ENCODE measurements around the gene EFCAB14.
"Not testable (repeated sequence)": the region's sequence is repeated elsewhere in the genome, so short reads cannot be mapped to it uniquely, and the experiment has no call there.

The EFCAB14 gene

DNA sequence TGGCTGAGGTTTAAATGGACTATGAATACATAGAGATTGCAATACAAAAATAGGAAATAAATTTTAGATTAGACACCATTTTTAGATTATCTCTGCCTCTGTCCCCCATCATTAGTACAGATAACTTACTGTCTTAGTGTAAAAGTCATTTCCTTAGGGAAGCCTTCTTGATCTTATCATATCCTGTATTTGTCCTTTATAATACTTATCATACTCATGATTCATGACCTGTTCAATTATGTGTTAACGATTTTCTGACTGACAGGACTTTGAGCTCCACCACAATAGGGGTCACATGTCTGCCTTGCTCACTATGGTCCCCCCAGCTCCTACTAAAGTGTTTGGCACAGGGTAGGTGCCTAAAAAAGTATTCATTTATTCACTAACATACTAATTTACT is 32.7 kb downstream of the EFCAB14 start:
- DNase-seq (ENCODE audit: low spot score), result no peak

DNA sequence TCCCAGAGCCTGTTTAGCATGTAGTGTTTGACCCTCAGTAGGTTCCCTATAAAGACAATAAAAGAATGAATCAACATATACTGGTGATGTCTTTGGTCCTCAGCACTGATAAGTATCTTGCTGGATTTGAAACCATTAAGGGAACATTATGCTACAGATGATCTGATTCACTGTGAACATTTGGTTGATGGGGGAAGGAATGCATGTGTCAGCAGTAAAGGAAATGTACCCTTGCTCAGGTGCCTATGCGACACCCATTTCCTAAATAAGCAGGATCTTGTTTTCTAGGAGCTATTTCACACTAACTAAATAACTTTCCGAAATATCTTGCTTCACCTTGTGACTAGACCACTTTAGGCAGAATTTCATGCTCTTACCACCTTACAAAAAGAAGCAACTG is 34.2 kb downstream of the EFCAB14 start:
- no peak for DNase-seq (ENCODE audit: low spot score)

DNA sequence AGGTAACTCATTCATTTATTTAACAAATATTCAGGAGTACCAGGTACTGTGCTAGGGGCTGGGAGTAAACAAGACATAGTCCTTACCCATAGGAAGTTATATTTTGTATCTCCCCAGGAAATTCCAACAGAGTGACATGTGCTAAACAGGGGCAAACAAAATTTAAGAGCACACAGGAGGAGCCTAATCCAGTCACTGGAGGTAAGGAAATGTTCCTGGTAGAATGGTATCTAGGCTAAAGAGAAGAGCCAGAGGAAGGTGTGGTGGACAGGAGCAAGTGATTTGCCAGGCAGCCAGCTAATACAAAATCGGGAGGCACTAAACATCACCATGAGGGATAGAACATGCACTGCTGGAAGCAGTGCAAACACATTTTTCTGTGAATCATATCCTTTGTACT is 36.9 kb downstream of the EFCAB14 start:
- DNase-seq (ENCODE audit: low spot score), result no peak

DNA sequence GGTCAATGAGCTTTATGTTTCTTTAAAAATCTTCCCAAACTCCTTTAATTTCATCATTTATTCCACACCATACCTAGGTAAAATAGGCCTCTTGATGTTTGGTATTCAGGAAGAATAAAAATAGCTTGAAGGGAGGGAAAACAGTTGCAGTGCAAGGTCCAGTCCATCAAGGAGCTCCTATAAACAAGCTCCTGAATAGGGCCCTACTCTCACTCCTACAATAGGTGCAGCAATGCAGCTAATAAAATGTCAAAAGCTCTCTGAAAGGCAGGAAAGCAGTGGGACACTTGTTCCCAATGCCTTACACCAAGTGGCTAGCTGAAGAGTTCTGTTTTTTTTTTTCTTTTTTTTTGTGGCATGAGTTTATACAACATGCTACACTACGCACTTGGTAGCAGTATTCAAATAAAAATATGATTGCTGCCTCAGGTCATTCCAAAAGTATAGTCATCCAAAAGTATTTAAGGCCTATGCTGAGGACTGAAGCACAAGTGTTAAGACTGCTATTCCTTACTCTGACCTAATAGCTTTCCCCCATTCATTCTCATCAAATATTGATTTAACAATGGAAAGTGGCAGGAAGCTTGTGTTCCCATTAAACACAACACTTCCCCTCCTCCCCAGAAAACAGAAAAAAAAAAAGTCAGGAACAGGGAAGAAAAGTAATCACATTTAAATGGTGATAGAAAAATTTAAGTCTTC is 37.4 kb downstream of the EFCAB14 start:
- no peak for DNase-seq (ENCODE audit: low spot score)

DNA sequence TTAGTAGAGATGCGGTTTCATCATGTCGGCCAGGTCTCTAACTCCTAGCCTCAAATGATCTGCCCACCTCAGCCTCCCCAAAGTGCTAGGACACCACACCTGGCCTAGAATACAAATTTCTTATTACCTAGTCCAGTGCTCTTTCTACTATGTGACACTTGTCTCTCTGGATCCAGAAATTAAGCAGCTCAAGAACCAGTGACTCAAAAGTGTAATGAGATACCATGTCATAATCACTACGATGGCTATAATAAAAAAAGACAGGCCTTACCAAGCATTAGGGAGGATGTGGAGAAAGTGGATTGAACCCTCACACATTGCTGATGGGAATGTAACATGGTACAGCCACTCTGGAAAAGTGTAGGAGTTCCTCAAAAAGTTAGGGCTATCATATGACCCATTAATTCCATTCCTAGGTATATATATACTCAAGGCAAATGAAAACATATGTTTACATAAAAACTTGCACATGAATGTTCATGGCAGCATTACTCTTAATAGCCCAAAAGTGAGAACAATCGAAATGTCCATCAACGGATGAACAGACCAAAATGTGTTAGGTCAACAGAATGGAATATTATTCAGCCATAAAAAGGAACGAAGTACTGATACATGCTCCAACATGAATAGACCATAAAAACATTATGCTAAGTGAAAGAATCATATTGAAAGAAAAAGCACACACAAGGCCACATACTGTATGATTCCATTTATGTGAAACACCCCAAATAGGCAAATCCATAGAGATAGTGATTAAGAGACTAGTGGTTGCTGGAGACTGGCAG is 38.9 kb downstream of the EFCAB14 start:
- no peak for DNase-seq (ENCODE audit: low spot score)

DNA sequence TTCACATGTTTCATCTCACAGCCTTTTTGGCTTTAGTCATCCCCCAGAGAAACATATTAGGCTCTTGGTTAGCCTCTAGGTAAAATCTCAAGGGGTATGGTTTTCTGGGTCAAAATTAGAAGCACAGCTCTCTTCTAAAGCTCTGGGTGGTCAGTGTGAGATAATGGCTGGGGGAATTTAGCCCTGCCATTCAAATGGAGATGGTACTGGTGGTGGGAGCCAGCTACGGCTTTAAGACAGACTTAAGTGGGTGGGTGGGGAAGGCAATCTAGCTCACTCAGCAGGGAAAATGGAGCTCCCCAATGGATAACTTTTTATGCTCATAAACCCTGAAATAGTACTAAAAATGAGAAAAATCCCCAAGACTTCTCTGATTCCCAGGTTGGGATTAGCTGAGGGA is 41.6 kb downstream of the EFCAB14 start:
- no peak for DNase-seq (ENCODE audit: low spot score)

DNA sequence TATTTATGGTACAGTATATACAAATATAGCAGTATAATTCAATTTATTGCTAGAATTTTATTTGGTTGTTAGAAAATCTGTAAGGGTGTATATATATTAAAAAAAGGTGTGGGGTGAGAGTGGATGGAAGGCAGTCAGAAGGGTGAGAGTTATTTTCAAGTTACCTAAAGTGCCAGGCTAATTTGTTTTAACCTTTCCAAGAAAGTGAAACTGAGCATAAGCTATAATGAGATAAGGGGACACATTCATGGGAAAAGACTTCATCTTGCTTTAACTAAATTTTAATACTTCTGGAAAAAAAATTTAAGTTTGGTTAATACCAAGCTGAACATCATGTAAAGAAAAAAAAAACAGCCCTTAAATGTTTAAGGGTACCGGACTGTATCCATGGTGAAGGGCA is 42.4 kb downstream of the EFCAB14 start:
- no peak for DNase-seq (ENCODE audit: low spot score)

DNA sequence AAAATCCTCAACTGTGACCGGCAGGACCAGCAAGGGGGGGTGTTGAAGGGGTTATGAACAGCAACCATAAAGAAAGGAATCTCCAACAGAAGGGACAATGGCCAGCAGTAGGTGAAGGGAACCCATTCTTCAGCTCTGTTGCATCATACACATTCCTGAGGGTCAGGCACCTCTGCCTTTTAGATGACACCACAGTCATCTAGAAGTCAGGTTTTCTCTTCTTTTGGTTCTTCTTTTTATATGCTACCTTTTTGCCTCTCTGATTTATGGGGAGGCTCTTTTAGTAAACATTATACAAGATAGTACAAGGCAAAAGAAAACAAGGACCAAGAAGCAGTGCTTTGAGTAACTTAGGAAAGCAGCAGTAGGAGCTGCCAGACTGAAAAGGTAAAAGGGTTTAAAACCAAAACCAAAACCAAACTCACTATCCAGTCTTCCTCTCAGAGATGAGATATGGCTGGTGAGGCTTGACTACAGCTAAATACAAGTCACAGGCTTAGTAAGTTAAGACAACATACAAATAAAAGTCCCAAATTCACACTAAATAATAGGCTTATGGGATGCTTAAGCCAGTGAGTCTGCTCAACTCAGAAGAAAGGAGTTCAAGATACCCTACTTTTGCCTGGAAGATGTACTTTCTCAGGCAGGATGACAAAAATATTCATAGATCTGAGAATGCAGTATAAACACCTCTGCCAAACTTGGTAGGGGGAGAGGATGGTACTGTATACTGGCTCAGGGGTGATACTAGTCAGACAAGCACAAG is 43.2 kb downstream of the EFCAB14 start:
- peak; percentile 31 for DNase-seq (ENCODE audit: low spot score)

DNA sequence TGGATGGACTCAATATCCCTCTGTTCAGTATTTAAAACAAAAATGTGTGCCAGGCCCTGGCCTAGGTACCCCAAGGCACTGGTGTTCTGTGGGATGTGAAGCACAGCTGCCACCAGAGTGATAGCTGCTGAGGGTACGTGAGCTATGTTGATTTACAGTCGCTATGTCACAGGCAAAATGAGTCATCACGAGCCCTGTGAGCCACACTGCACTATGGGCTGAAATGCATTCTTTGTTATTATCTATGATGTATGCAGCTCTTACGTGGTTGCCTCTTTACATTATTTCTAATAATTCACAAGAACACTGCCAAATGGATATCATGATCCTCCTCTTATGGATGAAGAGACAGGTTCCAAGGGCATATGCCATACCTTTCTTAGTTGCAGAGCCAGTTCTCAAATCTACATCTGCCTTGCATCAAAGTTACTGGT is 45.1 kb downstream of the EFCAB14 start:
- DNase-seq (ENCODE audit: low spot score), result peak; percentile 28

DNA sequence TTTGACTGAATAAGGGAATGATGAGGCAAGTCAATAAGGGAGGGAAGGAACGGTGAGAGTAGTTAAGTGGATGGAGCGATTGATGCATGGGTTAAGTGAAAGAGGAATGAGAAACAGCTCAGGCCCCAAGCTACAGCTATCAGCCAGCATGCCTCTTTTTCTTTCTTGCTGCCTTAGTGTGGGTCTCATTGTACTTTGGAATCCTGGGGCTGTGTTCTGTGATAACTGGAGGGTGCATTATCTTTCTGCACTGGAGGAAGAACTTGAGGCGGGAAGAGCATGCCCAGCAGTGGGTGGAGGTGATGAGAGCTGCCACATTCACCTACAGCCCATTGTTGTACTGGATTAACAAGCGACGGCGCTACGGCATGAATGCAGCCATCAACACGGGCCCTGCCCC is 46.2 kb downstream of the EFCAB14 start:
- DNase-seq (ENCODE audit: low spot score), result no peak

DNA sequence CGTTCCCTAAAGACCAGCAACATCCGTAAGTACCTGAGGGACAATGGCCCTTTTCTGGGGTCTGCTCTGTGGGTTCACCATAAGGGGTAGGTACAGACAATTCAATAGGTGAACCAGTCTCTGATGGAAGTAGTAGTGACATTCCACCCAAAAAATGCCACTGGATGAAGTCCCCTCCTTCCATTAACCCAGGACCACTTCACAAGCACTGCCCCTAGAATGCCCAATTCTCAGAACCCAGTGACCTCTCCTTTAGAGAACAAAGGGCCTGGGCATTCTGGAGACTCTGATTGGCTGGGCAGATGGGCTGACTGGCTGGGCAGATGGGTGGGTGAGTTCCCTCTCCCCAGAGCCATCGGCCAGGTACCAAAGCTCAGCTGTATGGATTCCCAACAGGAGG is 47.4 kb downstream of the EFCAB14 start, which contains the start of gene TEX38:
Gene TEX38, plus strand, starts transcription at position 301 of the 400 bp plus-strand sequence. Its CDS starts 81 bp downstream, at position 382.
- DNase-seq (ENCODE audit: low spot score), result no peak

DNA sequence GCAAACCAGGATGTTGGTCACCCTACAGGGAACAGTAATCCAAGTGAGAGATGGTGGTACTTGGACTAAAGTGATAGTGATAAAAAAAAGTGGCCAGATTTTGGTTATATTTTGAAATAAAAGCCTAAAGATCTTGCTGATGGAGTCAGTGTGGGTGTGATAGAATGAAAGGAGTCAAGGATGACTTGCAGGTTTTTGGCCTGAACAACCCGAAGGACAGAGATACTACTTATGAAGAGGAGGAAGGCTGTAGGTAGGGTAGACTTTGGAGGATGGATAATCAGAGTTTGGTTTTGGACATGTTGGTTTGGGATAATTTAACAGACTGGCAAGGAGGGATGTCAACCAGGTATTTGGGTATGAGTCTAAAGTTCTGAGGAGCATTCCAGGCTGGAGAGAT is 48.8 kb downstream of the EFCAB14 start:
- no peak for DNase-seq (ENCODE audit: low spot score)

DNA sequence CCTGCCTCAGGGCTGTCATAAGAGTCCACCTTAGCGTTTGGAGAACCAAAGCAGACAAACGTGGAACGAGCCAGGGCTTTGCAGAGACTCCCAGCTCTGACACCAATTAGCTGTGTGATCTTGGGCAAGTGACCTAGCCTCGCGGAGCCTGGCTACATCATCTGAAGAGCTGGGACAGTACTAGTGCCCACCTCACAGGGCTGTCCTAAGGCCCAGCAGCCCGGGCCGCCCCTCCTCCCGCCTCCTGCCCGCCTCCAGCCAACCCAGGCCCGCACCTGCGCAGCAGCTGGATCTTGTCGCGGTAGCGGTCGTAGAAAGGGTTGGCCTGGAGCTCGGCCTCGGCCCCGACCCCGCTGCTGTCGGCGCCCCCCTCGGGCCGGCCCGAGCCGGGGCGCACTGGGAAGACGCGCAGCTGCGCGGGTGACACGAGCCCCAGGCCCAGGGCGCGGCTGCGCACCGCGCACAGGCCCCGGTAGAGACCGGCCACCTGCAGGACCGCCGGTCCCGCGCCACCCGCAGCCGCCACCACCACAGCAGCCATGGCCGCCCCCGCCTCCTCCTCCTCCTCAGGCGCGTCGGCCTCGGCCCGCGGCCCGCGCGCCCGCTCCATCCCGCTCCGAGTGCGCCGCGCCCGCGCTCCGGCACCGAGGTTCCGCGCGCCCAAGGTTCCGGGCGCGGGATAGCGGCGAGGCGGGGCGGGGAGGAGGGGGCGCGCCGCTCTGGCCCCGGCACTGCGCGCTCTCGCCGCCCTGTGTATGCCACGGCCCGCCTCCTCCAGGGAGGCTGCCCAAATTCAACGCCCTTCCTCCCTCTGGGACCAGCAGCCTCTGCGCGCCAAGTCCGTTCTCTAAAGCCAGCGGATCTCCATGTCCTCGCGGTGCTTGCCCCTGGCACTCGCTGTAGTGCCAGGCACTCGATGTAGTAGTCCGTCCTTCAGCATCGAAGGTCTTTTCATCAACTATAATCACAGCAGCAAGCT is 50.8 kb downstream of the EFCAB14 start, which contains the start of gene ATPAF1:
Gene ATPAF1, minus strand, starts transcription at position 583 of the 979 bp plus-strand sequence. Its CDS starts 42 bp downstream, at position 541.
- peak; percentile 75 for DNase-seq (ENCODE audit: low spot score)

DNA sequence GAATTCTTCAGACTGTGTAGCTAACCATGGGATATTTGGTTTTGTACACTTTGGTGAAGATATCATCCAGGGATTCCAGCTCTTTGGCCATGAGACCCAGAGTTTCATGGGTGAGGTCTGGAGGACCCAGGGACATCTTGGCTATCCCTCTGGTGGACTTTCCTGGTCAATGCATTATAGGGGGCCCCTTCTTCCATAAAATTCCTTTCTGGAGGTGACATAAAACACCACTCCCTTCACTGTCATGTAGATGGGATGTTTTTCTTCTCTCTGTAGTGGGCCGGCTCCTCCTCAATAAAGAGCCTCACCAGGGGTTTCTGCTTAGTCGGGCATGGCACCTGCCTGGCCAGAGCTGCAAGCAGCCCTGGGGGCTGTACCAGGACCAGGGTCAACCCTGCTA is 52.9 kb downstream of the EFCAB14 start:
- no peak for DNase-seq (ENCODE audit: low spot score)

DNA sequence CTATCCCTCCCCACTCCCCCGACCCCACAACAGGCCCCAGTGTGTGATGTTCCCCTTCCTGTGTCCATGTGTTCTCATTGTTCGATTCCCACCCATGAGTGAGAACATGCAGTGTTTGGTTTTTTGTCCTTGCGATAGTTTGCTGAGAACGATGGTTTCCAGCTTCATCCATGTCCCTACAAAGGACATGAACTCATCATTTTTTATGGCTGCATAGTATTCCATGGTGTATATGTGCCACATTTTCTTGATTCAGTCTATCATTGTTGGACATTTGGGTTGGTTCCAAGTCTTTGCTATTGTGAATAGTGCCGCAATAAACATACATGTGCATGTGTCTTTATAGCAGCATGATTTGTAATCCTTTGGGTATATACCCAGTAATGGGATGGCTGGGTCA is 56.0 kb downstream of the EFCAB14 start:
- DNase-seq (ENCODE audit: low spot score), result not testable (repeated sequence)

DNA sequence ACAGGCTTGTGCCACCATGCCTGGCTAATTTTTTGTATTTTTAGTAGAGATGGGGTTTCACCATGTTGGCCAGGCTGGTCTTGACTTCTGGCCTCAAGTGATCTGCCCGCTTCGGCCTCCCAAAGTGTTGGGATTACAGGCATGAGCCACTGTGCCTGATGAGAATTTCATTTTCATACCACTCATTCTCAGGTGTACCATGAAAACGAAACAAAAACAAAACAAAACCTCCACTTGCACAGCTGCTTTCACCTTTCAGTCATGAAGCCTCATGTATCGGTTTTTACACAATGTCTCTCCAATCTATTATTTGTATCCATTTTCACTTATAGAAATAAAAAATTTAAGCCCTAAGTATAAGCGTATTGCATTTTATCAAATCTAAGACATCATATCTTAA is 58.8 kb downstream of the EFCAB14 start:
- DNase-seq (ENCODE audit: low spot score), result peak; percentile 25

DNA sequence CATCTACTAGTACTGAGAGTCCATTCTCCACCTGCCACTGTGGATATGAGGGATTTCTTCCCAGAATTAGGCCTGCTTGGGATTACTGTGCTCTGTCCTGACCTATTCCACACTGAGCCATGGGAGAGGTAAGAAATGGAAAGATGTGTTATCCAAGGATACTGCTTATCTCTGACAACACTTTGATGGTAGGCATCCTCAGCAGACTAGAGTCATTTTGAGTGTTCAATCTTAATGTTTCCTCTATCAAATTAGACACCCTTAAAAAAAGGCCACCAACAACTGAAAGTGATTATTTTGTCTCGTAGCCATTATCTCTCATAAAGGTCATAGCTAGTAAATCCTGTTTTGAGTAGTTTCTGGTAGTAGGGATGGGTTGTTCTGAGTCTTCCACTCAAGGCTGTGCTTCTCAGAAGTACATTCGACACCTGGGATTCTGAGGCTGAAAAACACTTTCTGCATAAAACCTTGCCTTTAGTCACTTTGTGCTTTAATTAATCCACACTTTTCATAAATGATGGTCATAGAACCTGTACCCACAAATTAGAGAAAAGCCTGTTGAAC is 59.5 kb downstream of the EFCAB14 start:
- DNase-seq (ENCODE audit: low spot score), result no peak

DNA sequence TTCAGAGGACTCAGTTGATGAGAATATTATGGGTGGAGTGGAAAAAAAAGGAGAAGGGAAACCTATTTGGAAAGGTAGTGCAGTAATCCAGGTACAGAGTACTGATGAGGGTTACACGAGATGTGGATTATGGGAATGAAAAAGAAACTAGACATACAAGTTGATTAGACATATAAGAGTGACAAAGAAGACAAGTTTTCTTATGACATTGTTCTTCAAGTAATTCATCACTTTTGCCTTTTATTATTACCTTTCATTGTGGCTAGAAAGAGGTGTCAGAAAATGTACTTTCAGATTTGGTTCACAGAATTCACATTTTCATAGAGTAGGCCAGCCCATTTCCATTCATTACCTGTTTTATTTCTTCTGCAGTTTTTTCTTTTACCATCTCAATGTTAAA is 61.1 kb downstream of the EFCAB14 start:
- no peak for DNase-seq (ENCODE audit: low spot score)

DNA sequence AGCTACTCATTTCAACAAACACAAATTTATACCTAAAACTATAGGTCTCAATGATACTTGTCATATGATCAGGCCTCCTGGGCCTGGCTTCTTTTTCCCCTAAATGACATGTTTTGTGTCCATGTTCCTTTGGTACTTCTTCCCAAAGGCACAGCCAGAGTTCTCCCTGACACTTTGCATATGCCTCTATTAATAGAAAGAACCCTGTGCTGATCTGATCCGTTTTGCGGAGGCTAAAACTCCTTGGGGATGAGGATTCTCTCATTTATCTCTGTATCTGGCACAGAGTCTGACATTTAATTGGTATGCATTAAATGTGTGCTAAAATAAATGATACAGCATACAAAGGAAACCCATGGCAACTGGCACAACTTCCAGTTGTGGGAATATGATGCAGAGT is 62.3 kb downstream of the EFCAB14 start:
- no peak for DNase-seq (ENCODE audit: low spot score)

DNA sequence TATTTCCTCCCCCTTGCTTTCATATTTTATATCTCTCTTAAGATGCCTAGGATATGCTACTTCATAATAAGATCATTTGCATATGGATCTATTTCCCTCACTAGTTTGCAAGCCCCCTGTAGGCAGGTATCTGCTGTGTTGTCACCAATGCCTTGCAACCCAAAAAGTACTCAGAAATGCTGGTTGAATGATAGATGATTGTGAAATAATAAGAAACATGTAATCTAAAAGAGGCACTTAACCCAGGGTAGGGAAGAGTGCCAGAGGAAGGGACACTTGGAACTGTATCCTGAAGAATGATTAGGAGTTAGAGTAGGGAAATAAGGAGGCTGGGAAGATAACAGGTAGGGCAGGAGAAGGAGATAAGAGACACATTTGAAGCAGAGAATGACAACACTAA is 63.1 kb downstream of the EFCAB14 start:
- DNase-seq (ENCODE audit: low spot score), result no peak

DNA sequence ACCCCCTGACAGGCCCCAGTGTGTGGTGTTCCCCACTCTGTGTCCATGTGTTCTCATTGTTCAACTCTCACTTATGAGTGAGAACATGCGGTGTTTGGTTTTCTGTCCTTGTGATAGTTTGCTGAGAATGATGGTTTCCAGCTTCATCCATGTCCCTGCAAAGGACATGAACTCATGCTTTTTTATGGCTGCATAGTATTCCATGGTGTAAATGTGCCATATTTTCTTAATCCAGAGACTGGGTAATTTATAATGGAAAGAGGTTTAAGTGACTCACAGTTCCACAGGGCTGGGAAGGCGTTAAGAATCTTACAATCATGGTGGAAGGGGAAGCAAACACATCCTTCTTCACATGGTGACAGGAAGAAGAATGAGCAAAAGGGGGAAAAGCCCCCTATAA is 64.2 kb downstream of the EFCAB14 start:
- not testable (repeated sequence) for DNase-seq (ENCODE audit: low spot score)

All from activated CD4-positive, alpha-beta T cell treated with anti-CD3 and anti-CD28 coated beads, Interleukin-2, Interleukin-4, amounts not matched to agents 100 ng/mL and 50 ng/mL, durations not matched to agents 16 hours and 8 hours (primary cell).